Measurements from ENCODE around the gene DISC1. TPM values are rescaled to one million over a fixed set of nuclear protein-coding genes. Genes with fewer than 3 reads are reported as not detected.

Gene DISC1
- total and polyA plus RNA-seq, 2 of the 13 experiments (the other 11 are each of a cell fraction or from before 2014, with no cell fraction given), result 4.2 to 4.6 TPM

GRCh38 chr1:231719485-231720183 is 93.0 kb downstream of the DISC1 start:
- no peaks in the 10 kb centered on the region for H3K36me3 ChIP-seq (replicated peaks in 1 of 2; ENCODE audit: control insufficient read depth in 1 of 2, insufficient read depth in 2 of 2, low read length in 2 of 2)
- intact Hi-C loops (cut with micrococcal nuclease; ENCODE audit: unreplicated experiment), result no loop called here
- no peak overlapping the region for H3K4me2 ChIP-seq (ENCODE audit: low read depth, low read length)
- TF ChIP-seq SIN3A (IDR thresholded peaks at IDR 0.05; ENCODE audit: borderline replicate concordance, low read depth, low read length) (no peak), ZNF142 (CRISPR knock-in tag; IDR thresholded peaks at IDR 0.05) (no peak), HMG20A (CRISPR knock-in tag; IDR thresholded peaks at IDR 0.05; ENCODE audit: borderline replicate concordance) (no peak), NFIB (CRISPR knock-in tag; IDR thresholded peaks at IDR 0.05; ENCODE audit: borderline replicate concordance) (no peak), TEF (CRISPR knock-in tag; IDR thresholded peaks at IDR 0.05) (no peak), NR2F6 (IDR thresholded peaks at IDR 0.05) (no peak), NR2F6 (CRISPR knock-in tag; IDR thresholded peaks at IDR 0.05) (no peak), DNMT1 (CRISPR knock-in tag; IDR thresholded peaks at IDR 0.05) (no peak), ZSCAN9 (CRISPR knock-in tag; IDR thresholded peaks at IDR 0.05; ENCODE audit: borderline replicate concordance) (no peak), RAD21 (CRISPR knock-in tag; IDR thresholded peaks at IDR 0.05) (no peak), E2F2 (CRISPR knock-in tag; IDR thresholded peaks at IDR 0.05; ENCODE audit: borderline replicate concordance) (no peak), ZNF232 (CRISPR knock-in tag; IDR thresholded peaks at IDR 0.05; ENCODE audit: borderline replicate concordance) (no peak), ZNF644 (CRISPR knock-in tag; IDR thresholded peaks at IDR 0.05; ENCODE audit: low read depth) (no peak), CSRNP2 (CRISPR knock-in tag; conservative IDR thresholded peaks at IDR 0.05; ENCODE audit: low read depth) (no peak), ZSCAN29 (CRISPR knock-in tag; conservative IDR thresholded peaks at IDR 0.05) (no peak), HCFC1 (IDR thresholded peaks at IDR 0.05; ENCODE audit: low read depth, low read length) (no peak)
- no peaks in the 10 kb centered on the region for H3K27me3 ChIP-seq (ENCODE audit: control insufficient read depth in 1 of 2, insufficient read depth in 2 of 2, low read length in 2 of 2)
- no peaks in the 10 kb centered on the region for H3K79me2 ChIP-seq (ENCODE audit: insufficient read depth, low read length)
- ChIA-PET POLR2A (no interaction called here), CTCF (ENCODE audit: low intra/inter-chr PET ratio, low total read pairs) (no interaction called here)
- no peak overlapping the region for H2AFZ ChIP-seq (ENCODE audit: low read length)
- 86% methylated on average over 7 of the region's 7 CpGs for WGBS (ENCODE audit: low lambda C conversion rate)
- in situ Hi-C loops (cut with HindIII; ENCODE audit: extremely low pct_ligation_motif_present, low pct_unique_long_range_greater_than_20kb), result no loop called here
- ATAC-seq (no peak), DNase-seq (ENCODE audit: low spot score) (peak; percentile 18), FAIRE-seq (no peak)
- H3K4me1 ChIP-seq (ENCODE audit: insufficient read depth, low read length), result peaks cover 7% of the 10 kb centered on the region; the same call in 1 of the 2 replicates
- no peaks in the 10 kb centered on the region for H3K9me3 ChIP-seq (ENCODE audit: low read length)
- no peak overlapping the region for H3K9ac ChIP-seq (ENCODE audit: insufficient read depth, low read depth, low read length)
- H4K20me1 ChIP-seq (ENCODE audit: insufficient read depth, low read length), result no peaks in the 10 kb centered on the region
- no peak overlapping the region for H3K27ac ChIP-seq (ENCODE audit: extremely low read length, insufficient read depth, low read length)
- BruUV-seq (replicated peaks), result no TSS peak
- no peak overlapping the region for H3K4me3 ChIP-seq (replicated peaks in 1 of 3; ENCODE audit: insufficient read depth in 1 of 3, low read depth in 2 of 3, low read length in 3 of 3)
